K562 (cell line): ENCODE measurements around the gene LLGL1. TPM values are rescaled to one million over a fixed set of nuclear protein-coding genes. Genes with fewer than 3 reads are reported as not detected.

ENCODE experiments used
- ATAC-seq: fragments of 200-7000 bp; cut with Tn5 transposase; 3 replicates; pipeline ENCODE4 v1.9.1; 2020; ENCODE audit warnings: moderate library complexity
- BruUV-seq: library from RNA; stranded (reverse); fragments of 400-500 nt; replicated peaks from 2 replicates; lab custom pipeline; 2021; lab: Mats Ljungman, UMichigan
- CTCF ChIA-PET: fragments of 300-600 bp; formaldehyde crosslinking; extraction: SDS; loops from one replicate; lab custom pipeline; 2021; ENCODE audit warnings: low intra/inter-chr PET ratio; lab: Yijun Ruan, JAX
- POLR2A ChIA-PET: fragments of 300-600, 350-650 bp; sonication (Branson Sonifier 250); formaldehyde crosslinking; extraction: SDS; loops from one replicate; lab custom pipeline; 2021; ENCODE audit warnings: antibody characterized with exemption, inconsistent platforms; lab: Yijun Ruan, JAX
- DNase-seq, 4 experiments: peaks; one replicate each; pipeline versions ENCODE4 v3.0.0 to v3.0.0-alpha.2; 2011 to 2018; ENCODE audit warnings: low spot score in 3 of 4, mixed read lengths in 3 of 4; ENCODE audit errors: extremely low read depth in 1 of 4
- FAIRE-seq: peaks from 2 replicates; lab custom pipeline; 2011; peaks lifted over from hg19 to GRCh38; lab: Jason Lieb, UNC
- H2AFZ ChIP-seq: 2 replicates; pipeline ENCODE4 v1.6.0; 2011; ENCODE audit warnings: low read depth, low read length, control low read depth, inconsistent platforms
- H3K27ac ChIP-seq: fragments of 200-600 bp; 3 replicates; pipeline ENCODE4 v1.8.0; 2011; ENCODE audit warnings: low read depth, mild to moderate bottlenecking, control low read depth, inconsistent platforms, low read length, moderate library complexity, mixed read lengths; ENCODE audit errors: extremely low read depth
- H3K27me3 ChIP-seq, 2 experiments: fragments of 300-600 bp in 1 of 2; 2 replicates in 1 of 2; 3 replicates in 1 of 2; pipeline versions ENCODE4 v1.6.0 to v1.8.0; 2011; ENCODE audit warnings: inconsistent platforms in 2 of 2, low read length in 2 of 2, mild to moderate bottlenecking in 1 of 2, mixed read lengths in 1 of 2, moderate library complexity in 1 of 2; ENCODE audit not compliant: control insufficient read depth in 2 of 2, insufficient read depth in 2 of 2
- H3K36me3 ChIP-seq: fragments of 300-600 bp; 3 replicates; pipeline ENCODE4 v1.8.0; 2011; ENCODE audit warnings: mild to moderate bottlenecking, low read length, inconsistent platforms; ENCODE audit not compliant: control insufficient read depth, insufficient read depth
- H3K4me1 ChIP-seq, 2 experiments: fragments of 200-600 bp in 1 of 2; replicated peaks in 1 of 2; 2 replicates in 1 of 2; 3 replicates in 1 of 2; pipeline versions ENCODE4 v1.5.1 to v1.8.0; 2011; ENCODE audit warnings: inconsistent platforms in 2 of 2, low read length in 2 of 2, mild to moderate bottlenecking in 1 of 2, mixed read lengths in 1 of 2, moderate library complexity in 1 of 2; ENCODE audit not compliant: control insufficient read depth in 2 of 2, insufficient read depth in 2 of 2
- H3K4me2 ChIP-seq: 2 replicates; pipeline ENCODE4 v1.6.1; 2011; ENCODE audit warnings: low read length, control low read depth, inconsistent platforms, mixed read lengths; ENCODE audit not compliant: insufficient read depth
- H3K4me3 ChIP-seq: fragments of 200-600 bp; sonication (generic), shearing (Covaris generic); 2 replicates; pipeline ENCODE4 v1.5.1; 2016; ENCODE audit warnings: control low read depth, inconsistent platforms
- H3K79me2 ChIP-seq: fragments of 200-600 bp; 3 replicates; pipeline ENCODE4 v1.8.0; 2011; ENCODE audit warnings: low read length, inconsistent platforms; ENCODE audit not compliant: control insufficient read depth, insufficient read depth
- H3K9ac ChIP-seq, 2 experiments: 2 replicates each; pipeline versions ENCODE4 v1.6.0 to v1.6.1; 2011; ENCODE audit warnings: low read depth in 2 of 2, low read length in 2 of 2, control low read depth in 1 of 2, inconsistent platforms in 1 of 2, mild to moderate bottlenecking in 1 of 2, mixed read lengths in 1 of 2; ENCODE audit not compliant: insufficient read depth in 1 of 2
- H3K9me1 ChIP-seq: one replicate; pipeline ENCODE4 v1.6.0; 2011; ENCODE audit warnings: inconsistent platforms, mild to moderate bottlenecking, low read length, moderate library complexity; ENCODE audit not compliant: control insufficient read depth, insufficient read depth
- H3K9me3 ChIP-seq: replicated peaks from 2 replicates; pipeline ENCODE4 v1.5.1; 2011; ENCODE audit warnings: low read depth, low read length, inconsistent platforms; ENCODE audit not compliant: control insufficient read depth, insufficient read depth
- H4K20me1 ChIP-seq: replicated peaks from 2 replicates; pipeline ENCODE4 v1.6.1; 2011; ENCODE audit warnings: low read length, inconsistent platforms, mixed read lengths; ENCODE audit not compliant: control insufficient read depth, insufficient read depth
- CEBPB ChIP-seq: fragments of 450-650 bp; IDR thresholded peaks from 2 replicates; pipeline ENCODE4 v1.6.1; 2016; ENCODE audit warnings: missing genetic modification characterization, missing compliant biosample characterization
- JUNB ChIP-seq: fragments of 450-650 bp; formaldehyde crosslinking; conservative IDR thresholded peaks from 2 replicates; pipeline ENCODE4 v1.4.0; 2020; ENCODE audit warnings: mild to moderate bottlenecking
- KLF16 ChIP-seq: IDR thresholded peaks from 2 replicates; pipeline ENCODE4 v1.6.1; 2016; ENCODE audit warnings: antibody characterized with exemption
- MEF2A ChIP-seq: IDR thresholded peaks from 2 replicates; pipeline ENCODE4 v1.6.1; 2011; ENCODE audit warnings: low read depth, mild to moderate bottlenecking, low read length, moderate library complexity; ENCODE audit not compliant: control insufficient read depth
- NFE2 ChIP-seq: IDR thresholded peaks from 2 replicates; pipeline ENCODE4 v1.6.1; 2014; ENCODE audit warnings: antibody characterized with exemption, low read depth
- NFIC ChIP-seq: fragments of 450-650 bp; IDR thresholded peaks from 2 replicates; pipeline ENCODE4 v1.6.1; 2017; ENCODE audit warnings: mild to moderate bottlenecking, inconsistent platforms
- NR3C1 ChIP-seq: sonication (generic); formaldehyde crosslinking; IDR thresholded peaks from 2 replicates; pipeline ENCODE4 v1.8.1; 2022; ENCODE audit warnings: missing genetic modification reagents
- PCBP1 ChIP-seq: fragments of 200-400 bp; formaldehyde crosslinking; IDR thresholded peaks from 2 replicates; pipeline ENCODE4 v1.6.1; 2018; ENCODE audit warnings: mild to moderate bottlenecking, low read depth, low read length; ENCODE audit not compliant: poor library complexity, severe bottlenecking
- PHB2 ChIP-seq: fragments of 450-650 bp; IDR thresholded peaks from 2 replicates; pipeline ENCODE4 v1.6.1; 2017; ENCODE audit warnings: low read depth
- POLR2AphosphoS2 ChIP-seq: IDR thresholded peaks from 2 replicates; pipeline ENCODE4 v1.6.1; 2012; ENCODE audit warnings: low read length, improper control_type of control experiment
- POLR2H ChIP-seq: IDR thresholded peaks from 2 replicates; pipeline ENCODE4 v1.6.1; 2016; ENCODE audit warnings: missing genetic modification characterization, low read depth, mild to moderate bottlenecking, control low read depth, missing compliant biosample characterization, moderate library complexity
- PPARD ChIP-seq: fragments of 250-450 bp; sonication (Bioruptor Pico); IDR thresholded peaks from 2 replicates; pipeline ENCODE4 v1.8.0; 2022; ENCODE audit warnings: inconsistent platforms, mild to moderate bottlenecking, moderate library complexity
- SOX6 ChIP-seq: fragments of 450-650 bp; IDR thresholded peaks from 2 replicates; pipeline ENCODE4 v1.6.1; 2014; ENCODE audit warnings: mild to moderate bottlenecking
- TRIM24 ChIP-seq, 2 experiments: fragments of 450-650 bp; IDR thresholded peaks; 2 replicates each; pipeline ENCODE4 v1.6.1; 2016
- WGBS: fragments of 100-300 bp; shearing (Covaris generic); methylation state at CpG from one replicate; pipeline ENCODE4 v1.1.6; 2016; ENCODE audit warnings: low coverage, mixed read lengths; ENCODE audit not compliant: insufficient coverage; ENCODE audit errors: missing lambda C conversion rate; 5-methylcytosine and 5-hydroxymethylcytosine counted together
- in situ Hi-C: fragments of 300-500 bp; cut with MboI; formaldehyde crosslinking; loops from 4 replicates; pipeline ENCODE4 v1.15.0; 2018; ENCODE audit warnings: inconsistent platforms, mixed read lengths
- intact Hi-C: fragments of 100-400 bp; cut with micrococcal nuclease; formaldehyde crosslinking; loops from 2 replicates; pipeline ENCODE4 v1.14.2; 2022
- polyA plus RNA-seq, 8 experiments: library from polyadenylated mRNA; depleted of rRNA in 4 of 8; stranded (reverse) in 5 of 8; unstranded in 3 of 8; fragments of >200 nt; fragmentation: Nextera tagmentation in 2 of 8; fragmentation: Illumina TruSeq in 1 of 8; extraction: Ambion mirVana in 2 of 8; extraction: Trizol in 1 of 8; gene quantifications; 2 replicates each; pipeline versions ENCODE4 v1.2.1 to v1.2.3, GENCODE V29; 2011 to 2014; ENCODE audit warnings: inconsistent platforms in 1 of 8, missing spikeins in 1 of 8
- total RNA-seq, 7 experiments: library from RNA; depleted of rRNA in 6 of 7; stranded (reverse); fragments of >200 nt in 6 of 7; fragmentation: Illumina TruSeq in 2 of 7; extraction: Trizol in 2 of 7; gene quantifications; 2 replicates each; pipeline versions ENCODE4 v1.2.1 to v1.2.3, GENCODE V29; 2011 to 2021; ENCODE audit warnings: low replicate concordance in 1 of 7
- TF ChIP-seq, protein P1 (sequence below): sonication (generic); IDR thresholded peaks from 2 replicates; pipeline ENCODE4 v1.6.1; 2016
- TF ChIP-seq, protein P2 (sequence below): fragments of 250-450 bp; sonication (Bioruptor Pico); IDR thresholded peaks from 2 replicates; pipeline ENCODE4 v1.5.0; 2021; ENCODE audit warnings: mild to moderate bottlenecking, moderate library complexity
- TF ChIP-seq, protein P3 (sequence below): fragments of 250-450 bp; sonication (Bioruptor Pico); IDR thresholded peaks from 2 replicates; pipeline ENCODE4 v1.8.0; 2021; ENCODE audit warnings: moderate library complexity, mild to moderate bottlenecking, inconsistent platforms

Gene LLGL1
- total and polyA plus RNA-seq, 9 of the 15 experiments (the other 6 are each of a cell fraction or from before 2014, with no cell fraction given), result 0.11 to 12.9 (median 5.3) TPM; not detected in 1

GRCh38 chr17:18190628-18191235 lies 34.7 kb upstream of the LLGL1 start (continued):
- no peak for TF ChIP-seq POLR2H (tag)
- TF ChIP-seq KLF16, result no peak
- no peak for TF ChIP-seq NR3C1 (CRISPR knock-in tag)
- TF ChIP-seq NFIC, result no peak
- no peak for TF ChIP-seq PHB2
- no peak for TF ChIP-seq TRIM24 (IDR thresholded peaks at IDR 0.05)
- TF ChIP-seq JUNB, result no peak
- TF ChIP-seq PPARD (CRISPR knock-in tag), result no peak
- TF ChIP-seq, protein P1, sequence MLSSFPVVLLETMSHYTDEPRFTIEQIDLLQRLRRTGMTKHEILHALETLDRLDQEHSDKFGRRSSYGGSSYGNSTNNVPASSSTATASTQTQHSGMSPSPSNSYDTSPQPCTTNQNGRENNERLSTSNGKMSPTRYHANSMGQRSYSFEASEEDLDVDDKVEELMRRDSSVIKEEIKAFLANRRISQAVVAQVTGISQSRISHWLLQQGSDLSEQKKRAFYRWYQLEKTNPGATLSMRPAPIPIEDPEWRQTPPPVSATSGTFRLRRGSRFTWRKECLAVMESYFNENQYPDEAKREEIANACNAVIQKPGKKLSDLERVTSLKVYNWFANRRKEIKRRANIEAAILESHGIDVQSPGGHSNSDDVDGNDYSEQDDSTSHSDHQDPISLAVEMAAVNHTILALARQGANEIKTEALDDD, result no peak
- TF ChIP-seq MEF2A, result no peak
- TF ChIP-seq NFE2, result no peak
- TF ChIP-seq SOX6, result no peak

DNA sequence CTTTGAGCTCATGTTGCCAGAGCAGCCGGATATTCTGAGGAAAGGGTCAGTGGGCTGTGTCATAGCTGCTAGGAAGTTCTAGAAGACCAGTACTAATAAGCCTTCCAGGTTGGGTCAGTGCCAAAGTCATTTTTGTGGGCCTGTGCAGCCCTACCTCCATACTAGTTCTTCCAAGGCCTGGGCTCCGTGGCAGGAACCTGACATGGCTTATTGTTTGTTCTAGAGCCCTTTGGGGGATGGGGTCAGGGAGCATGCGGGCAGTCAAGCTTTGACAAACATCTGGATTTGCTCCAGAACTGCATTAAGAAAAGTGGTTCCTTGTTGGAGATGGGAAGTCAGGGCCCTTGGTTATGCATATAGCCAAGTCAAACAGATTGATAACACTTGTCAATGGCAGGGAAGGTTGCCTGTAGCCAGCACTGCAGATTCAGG lies 34.2 kb upstream of the LLGL1 start:
- WGBS, result 59% methylated on average over 3 of the region's 3 CpGs
- Histone ChIP-seq H3K9ac (0 out of 4 replicates have a peak overlapping the region, but pooled peaks of 1 of the 2 experiments have one; percentile 2), H3K9me1 (no peaks in the 10 kb centered on the region), H4K20me1 (peaks cover 33% of the 10 kb centered on the region), H3K79me2 (peaks cover 87% of the 10 kb centered on the region), H3K4me3 (no peak overlapping the region), H3K27ac (no peak overlapping the region; the same call in 2 of the 3 replicates), H3K9me3 (no peaks in the 10 kb centered on the region), H3K4me1 (peaks cover 11 to 26% of the 10 kb centered on the region in 2 experiments; a peak in 4 of 5 replicates), H3K36me3 (peaks cover 81% of the 10 kb centered on the region; the same call in 2 of the 3 replicates), H3K27me3 (no peaks in the 10 kb centered on the region), H2AFZ (no peak overlapping the region), H3K4me2 (no peak overlapping the region)
- ChIA-PET CTCF (no interaction called here), POLR2A (interaction anchor here (0.6 to 1.4 kb wide), 3 partner anchors 8 to 32 kb away, joined by 3 to 4 read pairs (median 3); no protein-coding TSS in a partner anchor)
- no peak for FAIRE-seq
- intact Hi-C loops (no loop called here), in situ Hi-C loops (no loop called here)
- ATAC-seq, result no peak
- no peak for DNase-seq
- BruUV-seq, result no TSS peak
- TF ChIP-seq PCBP1, result no peak
- TF ChIP-seq CEBPB (tag), result no peak
- no peak for TF ChIP-seq POLR2AphosphoS2
- TF ChIP-seq, protein P2, sequence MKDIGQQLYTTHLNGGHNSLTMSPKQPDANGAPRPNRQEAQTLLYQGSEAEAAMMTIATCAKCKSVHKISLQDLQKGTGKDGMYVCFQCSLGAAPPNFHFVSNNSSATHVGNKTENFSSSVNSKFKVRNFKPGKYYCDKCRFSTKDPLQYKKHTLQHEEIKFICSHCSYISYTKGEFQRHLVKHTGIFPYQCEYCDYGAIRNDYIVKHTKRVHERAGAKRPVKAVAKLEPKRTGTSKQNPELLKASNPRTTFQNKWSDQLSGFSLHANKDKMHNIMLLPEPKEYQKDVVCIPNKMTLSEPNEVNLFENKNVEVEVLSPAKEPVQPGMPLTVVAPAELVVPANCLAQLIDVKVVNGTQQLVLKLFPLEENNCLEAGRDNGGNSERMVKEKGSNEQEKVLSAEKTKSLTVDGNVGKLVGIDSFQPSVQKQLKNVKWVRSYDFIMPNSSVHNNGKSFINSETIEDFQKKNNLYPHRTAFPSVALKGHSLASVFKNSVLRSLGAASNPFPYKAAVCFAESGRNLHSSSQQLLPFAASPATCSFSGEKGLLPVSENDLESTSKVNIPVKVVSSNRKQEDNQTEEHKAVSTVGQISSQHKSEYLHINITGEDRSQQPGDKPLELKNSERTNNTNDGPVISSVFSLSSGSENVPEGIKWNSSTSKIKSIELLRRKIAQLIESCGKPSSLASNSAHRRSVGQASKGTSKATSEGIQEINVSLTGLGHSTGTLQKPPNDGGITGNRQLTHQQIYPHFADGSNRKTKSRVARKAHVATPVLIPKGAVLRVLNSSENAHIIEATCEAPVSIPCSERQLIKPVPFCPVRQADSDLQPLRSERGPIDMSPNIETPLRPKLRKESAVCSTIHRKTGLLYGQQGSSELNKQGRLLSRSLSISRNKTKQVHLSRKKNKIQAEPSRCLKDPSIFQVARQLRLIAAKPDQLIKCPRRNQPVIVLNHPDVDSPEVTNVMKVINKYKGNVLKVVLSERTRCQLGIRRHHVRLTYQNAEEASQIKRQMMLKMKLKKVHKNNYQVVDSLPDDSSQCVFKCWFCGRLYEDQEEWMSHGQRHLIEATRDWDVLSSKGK (CRISPR knock-in tag), result no peak
- TF ChIP-seq, protein P3, sequence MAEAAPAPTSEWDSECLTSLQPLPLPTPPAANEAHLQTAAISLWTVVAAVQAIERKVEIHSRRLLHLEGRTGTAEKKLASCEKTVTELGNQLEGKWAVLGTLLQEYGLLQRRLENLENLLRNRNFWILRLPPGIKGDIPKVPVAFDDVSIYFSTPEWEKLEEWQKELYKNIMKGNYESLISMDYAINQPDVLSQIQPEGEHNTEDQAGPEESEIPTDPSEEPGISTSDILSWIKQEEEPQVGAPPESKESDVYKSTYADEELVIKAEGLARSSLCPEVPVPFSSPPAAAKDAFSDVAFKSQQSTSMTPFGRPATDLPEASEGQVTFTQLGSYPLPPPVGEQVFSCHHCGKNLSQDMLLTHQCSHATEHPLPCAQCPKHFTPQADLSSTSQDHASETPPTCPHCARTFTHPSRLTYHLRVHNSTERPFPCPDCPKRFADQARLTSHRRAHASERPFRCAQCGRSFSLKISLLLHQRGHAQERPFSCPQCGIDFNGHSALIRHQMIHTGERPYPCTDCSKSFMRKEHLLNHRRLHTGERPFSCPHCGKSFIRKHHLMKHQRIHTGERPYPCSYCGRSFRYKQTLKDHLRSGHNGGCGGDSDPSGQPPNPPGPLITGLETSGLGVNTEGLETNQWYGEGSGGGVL (CRISPR knock-in tag), result no peak
